Kasumi-1 (cell line): ENCODE measurements around the gene DTYMK.

ENCODE experiments used
- DNase-seq, 2 experiments: peaks; one replicate each; lab custom pipeline; 2025; lab: John Stamatoyannopoulos, UW

The DTYMK gene

GRCh38 chr2:241706537-241706936 is 19.9 kb upstream of the DTYMK start:
- DNase-seq: no peak

GRCh38 chr2:241703032-241703604 is 16.5 kb upstream of the DTYMK start:
- no peak for DNase-seq

DNA sequence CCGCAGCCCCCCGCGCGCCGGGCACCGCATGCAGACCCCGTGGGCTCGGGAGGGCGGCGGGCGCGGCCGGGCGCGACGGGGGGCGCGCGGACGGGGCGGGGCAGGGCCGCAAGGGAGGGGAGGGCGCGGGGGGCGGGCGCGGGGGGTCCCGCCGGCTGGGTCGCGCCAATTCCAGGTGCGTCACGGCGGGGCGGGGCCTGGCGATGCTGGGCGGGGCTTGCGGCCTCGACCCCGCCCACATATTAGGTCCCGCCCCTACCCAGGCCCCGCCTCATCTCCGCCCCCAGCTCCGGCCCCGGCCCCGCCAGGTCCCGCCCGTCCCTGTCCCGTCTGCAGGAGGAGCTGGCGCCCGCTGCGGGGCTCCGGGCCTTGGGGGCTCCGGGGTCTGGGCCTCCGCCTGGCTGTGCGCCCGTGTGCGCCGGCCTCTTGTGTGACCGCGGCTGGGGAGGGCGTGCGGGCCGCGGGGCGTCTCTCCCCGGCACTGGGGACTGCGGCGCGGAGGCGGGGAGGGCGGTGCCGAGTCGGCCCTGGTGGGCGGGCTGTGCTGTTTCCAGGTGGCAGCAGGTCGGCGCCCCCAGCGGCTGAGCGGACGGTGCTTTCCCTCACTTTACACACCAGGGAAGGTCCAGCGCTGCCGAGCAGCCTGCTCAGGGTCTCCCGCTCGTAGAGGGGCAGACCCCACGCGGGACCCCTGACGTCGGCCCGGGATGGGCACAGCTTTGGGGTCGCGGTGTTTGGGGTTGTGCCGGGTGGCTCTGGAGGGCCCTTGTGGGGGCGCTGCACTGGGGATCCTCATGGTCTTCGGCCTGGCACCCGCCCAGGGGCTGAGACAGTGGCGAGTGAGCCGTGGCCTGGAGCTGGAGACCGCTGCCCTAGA is 15.8 kb upstream of the DTYMK start:
- peak; percentile 26 to 40 for DNase-seq

- peak; percentile 63 for DNase-seq
Observed at GRCh38 chr2:241701399-241702154, 15.0 kb upstream of the DTYMK start, which contains the start of gene ING5. Gene ING5 (plus strand): TSS chr2:241702039. CDS start chr2:241702066, 27 bp downstream.

DNA sequence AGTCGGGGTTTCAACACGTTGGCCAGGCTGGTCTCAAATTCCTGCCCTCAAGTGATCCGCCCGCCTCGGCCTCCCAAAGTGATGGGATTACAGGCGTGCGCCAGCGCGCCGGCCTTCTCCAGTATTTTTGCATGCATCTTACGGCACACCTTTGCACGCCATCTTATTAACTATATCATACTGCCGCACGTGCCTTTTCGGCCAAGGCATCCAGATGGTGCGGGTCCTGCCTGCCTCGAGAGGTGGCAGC is 14.5 kb upstream of the DTYMK start:
- DNase-seq: no peak

DNA sequence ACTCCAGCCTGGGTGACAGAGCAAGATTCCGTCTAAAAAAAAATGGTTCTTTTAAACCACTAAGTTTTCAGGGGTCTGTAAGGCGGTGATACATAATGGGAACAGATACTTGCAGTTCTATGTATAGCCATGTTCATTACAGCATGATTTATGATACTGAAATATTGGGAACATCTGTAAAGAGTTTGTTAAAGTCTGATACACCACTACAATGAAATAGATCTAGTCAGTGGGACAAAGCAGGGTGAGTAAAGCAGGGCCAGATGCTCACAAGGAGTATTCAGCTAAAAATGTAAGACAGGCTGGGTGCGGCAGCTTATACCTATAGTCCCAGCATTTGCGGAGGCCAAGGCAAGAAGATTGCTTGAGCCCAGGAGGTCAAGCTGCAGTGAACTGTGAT is 9.0 kb upstream of the DTYMK start:
- DNase-seq: no peak

DNA sequence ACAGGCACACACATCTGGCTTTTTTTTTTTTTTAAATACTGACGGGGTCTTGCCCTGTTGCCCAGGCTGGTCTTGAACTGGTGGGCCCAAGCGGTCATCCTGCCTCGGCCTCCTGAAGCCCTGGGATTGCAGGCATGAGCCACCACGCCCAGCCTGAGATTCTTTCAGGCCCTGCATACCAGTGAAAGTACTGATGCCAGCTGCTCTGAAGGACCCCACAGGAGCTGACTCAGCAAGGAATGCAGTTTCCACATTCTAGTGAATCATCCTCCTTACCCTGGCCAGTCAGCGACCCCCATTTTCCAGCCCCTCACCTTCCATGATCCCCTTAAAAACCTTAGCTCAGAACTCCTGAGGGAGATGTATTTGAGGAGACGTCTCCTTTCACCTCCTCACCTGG is 5.8 kb upstream of the DTYMK start:
- DNase-seq: no peak

DNA sequence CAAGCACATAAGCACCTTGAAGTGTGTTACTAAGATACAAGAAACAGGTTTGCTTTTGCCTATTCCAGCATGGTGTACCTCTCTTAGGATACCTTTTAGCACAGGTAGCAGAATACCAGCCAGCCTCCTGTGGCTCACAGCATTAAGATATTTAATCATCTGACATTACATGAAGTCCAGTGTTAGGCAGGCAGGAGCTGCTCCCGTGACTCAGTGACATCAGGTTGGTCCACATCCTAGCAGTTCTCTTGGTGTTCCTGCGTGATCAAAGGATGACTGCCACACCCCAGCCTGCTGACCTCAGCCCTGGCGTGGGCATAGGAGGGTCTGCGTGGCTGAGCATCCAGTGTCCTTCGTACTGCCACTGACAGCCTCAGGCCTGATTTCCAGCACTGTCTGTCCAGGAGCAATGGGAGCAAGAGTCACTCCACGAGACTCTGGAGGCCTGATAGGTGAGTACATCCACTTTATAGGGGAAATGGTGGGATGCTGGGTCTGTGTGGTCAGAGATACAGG is 3.6 kb upstream of the DTYMK start:
- DNase-seq: no peak

DNA sequence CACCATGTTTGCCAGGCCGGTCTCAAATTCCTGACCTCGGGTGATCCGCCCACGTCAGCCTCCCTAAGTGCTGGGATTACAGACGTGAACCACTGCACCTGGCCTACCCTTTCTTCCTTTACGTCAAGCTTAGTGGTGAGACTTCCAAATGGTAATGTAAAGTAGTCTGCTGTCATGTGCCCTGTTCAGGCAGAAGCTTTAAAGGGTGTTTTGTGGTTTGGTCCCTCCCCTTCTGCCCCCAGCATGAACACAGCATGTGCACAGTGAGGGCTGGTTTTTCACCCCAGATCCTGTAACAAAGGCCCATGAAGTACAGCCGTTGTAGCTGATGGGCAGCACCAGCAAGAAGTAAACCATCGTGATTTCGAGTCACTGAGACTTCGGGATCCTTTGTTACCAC is 2.7 kb upstream of the DTYMK start:
- no peak for DNase-seq

DNA sequence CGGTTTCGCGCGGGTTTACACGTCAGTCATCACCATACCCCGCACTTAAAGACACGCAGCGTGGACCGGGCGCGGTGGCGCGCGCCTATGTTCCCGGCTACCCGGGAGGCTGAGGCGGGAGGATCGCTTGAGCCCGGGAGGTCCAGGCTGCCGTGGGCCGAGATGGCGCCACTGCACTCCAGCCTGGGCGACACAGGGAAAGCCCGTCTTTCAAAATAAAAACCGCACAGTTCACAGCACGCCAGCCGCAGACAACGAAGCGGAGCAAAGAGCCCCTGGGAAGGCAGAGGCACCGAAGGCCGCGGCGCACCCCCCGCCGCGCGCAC is 328 bp downstream of the DTYMK start:
- no peak for DNase-seq

- DNase-seq: no peak
Observed at GRCh38 chr2:241680827-241681599, 5.6 kb downstream of the DTYMK start.

DNA sequence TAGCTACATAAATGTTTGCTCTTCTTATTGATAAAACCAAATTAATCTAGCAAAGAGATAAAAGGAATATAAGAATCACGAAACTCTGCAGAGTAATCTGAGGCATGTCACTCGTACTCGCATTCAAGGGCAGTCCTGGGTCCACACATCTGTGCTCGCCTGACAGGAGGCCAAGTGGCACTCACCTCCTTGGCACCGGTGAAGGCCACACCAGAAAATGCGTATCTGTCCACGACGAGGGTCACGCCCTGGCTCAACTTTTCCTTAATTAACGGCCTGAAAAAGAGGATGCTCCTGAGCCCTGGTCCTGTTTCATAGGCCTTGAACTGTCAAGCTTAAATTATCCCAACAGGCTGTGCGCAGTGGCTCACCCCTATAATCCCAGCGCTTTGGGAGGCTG is 6.6 kb downstream of the DTYMK start:
- no peak for DNase-seq

GRCh38 chr2:241678784-241679540 is 7.7 kb downstream of the DTYMK start:
- no peak for DNase-seq

DNA sequence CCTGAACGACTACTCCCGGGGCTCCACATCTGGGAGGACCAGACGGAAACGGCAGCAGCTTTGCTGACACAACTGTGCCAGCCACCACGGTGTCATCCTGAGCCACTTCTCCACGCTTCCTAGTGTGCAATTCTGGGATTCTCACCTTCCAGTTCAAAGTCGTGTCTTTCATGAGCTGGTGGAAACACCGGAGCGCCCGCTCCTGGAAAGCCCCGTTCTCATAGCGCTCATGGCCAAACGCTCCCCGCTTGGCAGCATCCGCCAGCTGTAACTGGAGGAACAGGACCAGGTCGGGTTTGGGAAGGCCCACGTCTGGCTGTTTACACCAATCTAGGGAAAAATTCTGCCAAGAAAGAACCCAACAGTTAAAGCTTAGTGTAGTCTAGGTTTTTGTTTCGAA is 8.3 kb downstream of the DTYMK start:
- DNase-seq: no peak

- DNase-seq: no peak
Observed at GRCh38 chr2:241677392-241677791, 9.2 kb downstream of the DTYMK start.

DNA sequence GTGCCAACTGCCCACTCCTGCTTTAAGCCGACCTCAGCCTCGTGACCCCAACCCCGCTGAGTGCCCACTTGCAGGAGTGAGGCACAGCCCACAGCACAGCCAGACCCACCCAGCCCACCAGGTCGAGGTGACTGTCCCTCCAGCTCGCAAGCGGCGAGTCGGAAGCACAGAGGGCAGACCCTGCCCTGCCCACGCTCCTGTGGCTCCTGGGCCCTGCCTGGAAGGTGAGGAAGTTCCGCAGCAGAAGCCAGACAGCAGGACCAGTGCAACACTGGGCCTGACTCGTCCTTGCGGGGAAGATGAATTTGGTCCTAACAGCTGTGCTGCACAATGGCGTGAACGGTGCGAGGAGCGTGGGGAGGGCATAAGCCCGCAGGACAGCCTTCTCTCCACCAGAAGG is 9.9 kb downstream of the DTYMK start:
- DNase-seq: no peak

- no peak for DNase-seq
Observed at GRCh38 chr2:241675885-241676284, 10.7 kb downstream of the DTYMK start.

DNA sequence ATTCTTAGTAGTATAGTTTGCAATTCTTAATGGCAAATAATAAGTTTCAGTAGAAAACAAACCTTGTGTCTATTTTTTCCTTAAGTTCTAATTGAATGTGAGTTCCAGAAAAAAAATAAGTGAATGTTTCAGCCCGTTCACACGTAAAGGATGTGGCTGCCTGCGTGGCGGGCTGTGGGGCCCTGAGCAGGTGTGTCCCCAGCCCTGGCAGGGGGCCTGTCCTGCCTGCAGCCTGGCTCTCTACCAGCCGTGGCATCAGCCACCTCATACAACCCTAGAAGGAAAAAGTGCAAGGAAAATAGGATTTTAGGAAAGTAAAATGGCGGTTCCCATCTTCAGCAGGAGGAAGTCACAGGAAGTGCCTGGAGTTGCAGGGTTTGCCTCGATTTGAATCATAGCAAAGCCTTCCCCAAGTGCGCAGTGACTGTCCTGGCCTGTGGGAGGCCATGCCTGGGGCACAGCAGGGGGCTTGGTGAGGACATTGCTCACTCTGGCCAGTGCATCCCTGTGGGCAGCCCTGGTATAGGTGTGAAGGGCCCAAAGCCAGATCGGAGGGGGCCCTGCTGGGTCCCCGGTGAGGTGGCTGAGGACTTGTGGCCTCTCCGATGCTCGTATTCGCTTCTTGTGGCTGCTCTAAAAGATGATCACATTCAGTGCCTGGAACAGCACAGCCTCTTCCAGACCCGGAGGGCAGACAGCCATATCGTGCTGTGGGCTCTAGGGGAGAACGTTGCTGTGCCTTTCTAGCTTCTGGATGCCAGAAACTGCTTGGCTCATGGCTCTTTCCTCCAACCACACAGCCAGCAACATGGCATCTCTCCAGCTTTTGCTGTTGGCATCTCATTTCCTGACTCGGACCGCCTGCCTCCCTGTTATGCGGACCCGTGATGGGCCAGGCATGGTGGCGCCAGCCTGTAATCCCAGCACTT is 12.6 kb downstream of the DTYMK start:
- DNase-seq: no peak

DNA sequence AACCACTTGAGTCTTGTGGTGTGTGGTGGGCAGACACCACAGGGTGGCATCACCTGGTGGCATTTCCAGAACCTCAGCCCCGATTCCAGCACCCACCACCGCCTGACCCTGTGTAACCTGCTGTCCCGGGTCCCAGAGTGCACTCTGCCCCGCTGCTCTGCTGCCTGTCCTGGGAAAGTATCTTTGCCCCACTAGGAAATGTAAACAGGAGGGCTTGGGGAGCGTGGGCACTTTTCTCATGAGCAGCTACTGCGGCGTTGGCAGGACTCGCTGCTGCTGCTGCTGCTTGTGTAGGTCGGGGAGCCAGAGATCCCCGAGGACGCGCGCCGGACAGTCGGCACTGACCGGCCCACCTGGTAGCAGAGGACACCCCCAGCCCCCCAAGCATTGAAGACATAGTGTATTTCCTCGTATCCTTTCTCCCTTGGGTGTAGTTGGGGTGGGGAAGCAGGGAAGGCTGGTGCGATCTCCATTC is 13.4 kb downstream of the DTYMK start:
- no peak for DNase-seq
